Astrocyte of the spinal cord (primary cell): ENCODE results near the gene FMN2.

Experiments used
- DNase-seq: peaks from one replicate; pipeline ENCODE4 v3.0.0; 2011; ENCODE audit warnings: low read depth, low spot score
- H3K4me3 ChIP-seq: 2 replicates; pipeline ENCODE4 v1.5.1; 2011; ENCODE audit warnings: low read depth, mild to moderate bottlenecking, low read length, moderate library complexity
- CTCF ChIP-seq: IDR thresholded peaks from 2 replicates; pipeline ENCODE4 v1.5.1; 2012; ENCODE audit warnings: low read depth, mild to moderate bottlenecking, low read length, inconsistent platforms
- in situ Hi-C: cut with HindIII; loops from 2 replicates; pipeline ENCODE4 v1.10.0; 2017; ENCODE audit warnings: low sequenced_read_pairs

FMN2 gene

GRCh38 chr1:240244968-240245628 lies 153.4 kb downstream of the FMN2 start:
- TF ChIP-seq CTCF, result no peak
- in situ Hi-C loops, result no loop called here
- peak; percentile 46 for DNase-seq
- no peak overlapping the region for H3K4me3 ChIP-seq

GRCh38 chr1:240245629-240246020 lies 153.9 kb downstream of the FMN2 start:
- DNase-seq, result no peak
- TF ChIP-seq CTCF, result no peak
- in situ Hi-C loops, result no loop called here
- H3K4me3 ChIP-seq, result no peak overlapping the region

- in situ Hi-C loops, result no loop called here
- no peak for DNase-seq
- H3K4me3 ChIP-seq, result no peak overlapping the region
- no peak for TF ChIP-seq CTCF
These were observed 156.2 kb downstream of the FMN2 start for GRCh38 chr1:240247899-240248298.

- TF ChIP-seq CTCF, result no peak
- in situ Hi-C loops, result no loop called here
- H3K4me3 ChIP-seq, result no peak overlapping the region
- no peak for DNase-seq
These were observed 162.3 kb downstream of the FMN2 start for GRCh38 chr1:240254006-240254405.

- TF ChIP-seq CTCF, result no peak
- no peak for DNase-seq
- in situ Hi-C loops, result no loop called here
- H3K4me3 ChIP-seq, result no peak overlapping the region
These were observed 163.2 kb downstream of the FMN2 start for GRCh38 chr1:240254778-240255291.

GRCh38 chr1:240255922-240256321 lies 164.2 kb downstream of the FMN2 start:
- in situ Hi-C loops, result no loop called here
- no peak for TF ChIP-seq CTCF
- DNase-seq, result no peak

More at GRCh38 chr1:240255922-240256321, 164.2 kb downstream of the FMN2 start:
- no peak overlapping the region for H3K4me3 ChIP-seq
